Measurements from ENCODE around the gene DYRK1A. TPM values are rescaled to one million over a fixed set of nuclear protein-coding genes. Genes with fewer than 3 reads are reported as not detected.
A peak's percentile ranks its signal among the peaks of the same experiment; 100 is the strongest.

Gene DYRK1A
- total and polyA plus RNA-seq, 2 of the 13 experiments (the other 11 are each of a cell fraction or from before 2014, with no cell fraction given) = 24.6 to 34.2 TPM

GRCh38 chr21:37365517-37366481 lies 774 bp upstream of the DYRK1A start (continued):
- no peak for TF ChIP-seq MED8 (CRISPR knock-in tag; IDR thresholded peaks at IDR 0.05; ENCODE audit: insufficient replicate concordance)
- no peak for TF ChIP-seq ZNF260 (CRISPR knock-in tag; IDR thresholded peaks at IDR 0.05; ENCODE audit: borderline replicate concordance, low read depth)
- no peak for TF ChIP-seq GMEB2 (CRISPR knock-in tag; IDR thresholded peaks at IDR 0.05; ENCODE audit: low read depth)
- TF ChIP-seq U2AF2 (IDR thresholded peaks at IDR 0.05; ENCODE audit: low read depth, low read length) = no peak
- TF ChIP-seq ZNF503 (CRISPR knock-in tag; IDR thresholded peaks at IDR 0.05) = no peak
- TF ChIP-seq TBL1XR1 (IDR thresholded peaks at IDR 0.05; ENCODE audit: borderline replicate concordance, low read length, partially characterized antibody) = no peak
- TF ChIP-seq MLLT10 (CRISPR knock-in tag; IDR thresholded peaks at IDR 0.05) = no peak
- TF ChIP-seq ZBTB26 (CRISPR knock-in tag; IDR thresholded peaks at IDR 0.05; ENCODE audit: borderline replicate concordance) = peak; percentile 48; the same call in 1 of the 2 replicates
- TF ChIP-seq NAIF1 (CRISPR knock-in tag; IDR thresholded peaks at IDR 0.05; ENCODE audit: borderline replicate concordance) = no peak
- TF ChIP-seq ZNF407 (CRISPR knock-in tag; IDR thresholded peaks at IDR 0.05; ENCODE audit: not compliant biosample characterization) = no peak
- TF ChIP-seq ZNF850 (CRISPR knock-in tag; conservative IDR thresholded peaks at IDR 0.05) = no peak
- TF ChIP-seq LCORL (IDR thresholded peaks at IDR 0.05) = no peak
- no peak for TF ChIP-seq LCORL (CRISPR knock-in tag; IDR thresholded peaks at IDR 0.05)
